GM23338 (cell line): Measurements from ENCODE around the gene LAMC3. TPM values are rescaled to one million over a fixed set of nuclear protein-coding genes. Genes with fewer than 3 reads are reported as not detected.

Experiments
- ATAC-seq: fragments of 200-7000 bp; cut with Tn5 transposase; 3 replicates; pipeline ENCODE4 v1.9.1; 2020
- DNase-seq: peaks from one replicate; pipeline ENCODE4 v3.0.0-alpha.2; 2015; ENCODE audit warnings: low spot score
- H2AFZ ChIP-seq: fragments of 200-600 bp; sonication (generic); 2 replicates; pipeline ENCODE4 v1.8.0; 2016; ENCODE audit warnings: antibody characterized with exemption, mild to moderate bottlenecking, moderate library complexity
- H3F3A ChIP-seq: fragments of 200-600 bp; sonication (generic); replicated peaks from 2 replicates; pipeline ENCODE4 v1.8.0; 2017; ENCODE audit warnings: antibody characterized with exemption, mixed run types, low read depth
- H3K27ac ChIP-seq: fragments of 200-600 bp; sonication (generic); 2 replicates; pipeline ENCODE4 v1.6.1; 2016; ENCODE audit warnings: low read depth
- H3K27me3 ChIP-seq: fragments of 200-600 bp; sonication (generic); 2 replicates; pipeline ENCODE4 v1.8.0; 2016; ENCODE audit warnings: mild to moderate bottlenecking, mixed run types, moderate library complexity; ENCODE audit not compliant: insufficient read depth
- H3K36me3 ChIP-seq: fragments of 200-600 bp; sonication (generic); 2 replicates; pipeline ENCODE4 v1.8.0; 2016; ENCODE audit warnings: mild to moderate bottlenecking; ENCODE audit not compliant: insufficient read depth
- H3K4me1 ChIP-seq: fragments of 200-600 bp; sonication (generic); 2 replicates; pipeline ENCODE4 v1.8.0; 2016; ENCODE audit warnings: mild to moderate bottlenecking, moderate library complexity; ENCODE audit not compliant: insufficient read depth
- H3K4me2 ChIP-seq: fragments of 200-600 bp; sonication (generic); 2 replicates; pipeline ENCODE4 v1.7.1; 2017; ENCODE audit warnings: mixed run types
- H3K4me3 ChIP-seq: fragments of 200-600 bp; sonication (generic); 2 replicates; pipeline ENCODE4 v1.6.1; 2016; ENCODE audit warnings: mixed run types
- H3K79me2 ChIP-seq: fragments of 200-600 bp; sonication (generic); replicated peaks from 2 replicates; pipeline ENCODE4 v1.8.0; 2017; ENCODE audit warnings: mild to moderate bottlenecking; ENCODE audit not compliant: insufficient read depth
- H3K9me2 ChIP-seq: fragments of 200-600 bp; sonication (generic); 2 replicates; pipeline ENCODE4 v1.8.0; 2017; ENCODE audit not compliant: insufficient read depth
- H4K20me1 ChIP-seq: fragments of 200-600 bp; sonication (generic); replicated peaks from 2 replicates; pipeline ENCODE4 v1.8.0; 2017; ENCODE audit warnings: mild to moderate bottlenecking; ENCODE audit not compliant: insufficient read depth
- H3K27ac Mint-ChIP-seq: 2 replicates; pipeline ENCODE4 v1.8.0; 2020; ENCODE audit warnings: inconsistent platforms, mild to moderate bottlenecking, moderate library complexity, mixed read lengths
- H3K27me3 Mint-ChIP-seq: 3 replicates; pipeline ENCODE4 v1.8.0; 2022; ENCODE audit warnings: low read depth, mild to moderate bottlenecking, moderate library complexity, mixed read lengths, inconsistent platforms; ENCODE audit not compliant: insufficient read depth, poor library complexity
- H3K36me3 Mint-ChIP-seq: 3 replicates; pipeline ENCODE4 v1.8.0; 2021; ENCODE audit warnings: low read depth, mild to moderate bottlenecking, inconsistent platforms, moderate library complexity, mixed read lengths
- H3K4me1 Mint-ChIP-seq: 3 replicates; pipeline ENCODE4 v1.8.0; 2020; ENCODE audit warnings: mild to moderate bottlenecking, inconsistent platforms, mixed read lengths
- H3K4me3 Mint-ChIP-seq: 3 replicates; pipeline ENCODE4 v1.8.0; 2021; ENCODE audit warnings: moderate library complexity, mild to moderate bottlenecking, inconsistent platforms, mixed read lengths
- H3K9me3 Mint-ChIP-seq: 3 replicates; pipeline ENCODE4 v1.8.0; 2020; ENCODE audit warnings: moderate library complexity, mild to moderate bottlenecking, inconsistent platforms, mixed read lengths
- CREB1 ChIP-seq: fragments of 250-450 bp; sonication (Bioruptor Pico); IDR thresholded peaks from 2 replicates; pipeline ENCODE4 v1.5.0; 2020; ENCODE audit warnings: low read depth, mild to moderate bottlenecking, moderate library complexity
- EZH2 ChIP-seq: fragments of 200-600 bp; sonication (generic); IDR thresholded peaks from one replicate; pipeline ENCODE4 v1.8.0; 2017; ENCODE audit warnings: antibody characterized with exemption, mild to moderate bottlenecking, low read depth; ENCODE audit not compliant: unreplicated experiment
- EZH2phosphoT487 ChIP-seq: fragments of 200-600 bp; sonication (generic); IDR thresholded peaks from one replicate; pipeline ENCODE4 v1.8.1; 2018; ENCODE audit warnings: antibody characterized with exemption; ENCODE audit not compliant: unreplicated experiment
- JUNB ChIP-seq: IDR thresholded peaks from one replicate; pipeline ENCODE4 v1.6.1; 2016; ENCODE audit warnings: antibody characterized with exemption; ENCODE audit not compliant: unreplicated experiment
- NANOG ChIP-seq: IDR thresholded peaks from 2 replicates; pipeline ENCODE4 v1.6.1; 2016; ENCODE audit warnings: antibody characterized with exemption, borderline replicate concordance
- POLR2AphosphoS5 ChIP-seq: IDR thresholded peaks from 2 replicates; pipeline ENCODE4 v1.6.1; 2016; ENCODE audit warnings: antibody characterized with exemption, low read depth
- STAT1 ChIP-seq: IDR thresholded peaks from one replicate; pipeline ENCODE4 v1.6.1; 2016; ENCODE audit warnings: antibody characterized with exemption; ENCODE audit not compliant: unreplicated experiment
- ZNF114 ChIP-seq: fragments of 250-450 bp; sonication (Bioruptor Pico); IDR thresholded peaks from 2 replicates; pipeline ENCODE4 v1.5.0; 2020; ENCODE audit warnings: mild to moderate bottlenecking, moderate library complexity
- ZNF331 ChIP-seq: fragments of 250-450 bp; sonication (Bioruptor Pico); IDR thresholded peaks from 2 replicates; pipeline ENCODE4 v1.5.0; 2020; ENCODE audit warnings: low read depth, mild to moderate bottlenecking, moderate library complexity
- polyA plus RNA-seq: library from polyadenylated mRNA; unstranded; fragments of >200 nt; fragmentation: Nextera tagmentation; extraction: Ambion mirVana; gene quantifications from 2 replicates; pipeline ENCODE4 v1.2.1, GENCODE V29; 2016
- total RNA-seq: library from RNA; depleted of rRNA; stranded (reverse); fragments of >200 nt; shearing (Covaris generic); gene quantifications from 2 replicates; pipeline ENCODE4 v1.2.3, GENCODE V29; 2014
- TF ChIP-seq, protein P1 (sequence below): IDR thresholded peaks from one replicate; pipeline ENCODE4 v1.6.1; 2018; ENCODE audit warnings: antibody characterized with exemption; ENCODE audit not compliant: unreplicated experiment

Gene LAMC3
- total and polyA plus RNA-seq, 2 experiments from 2014 or later: 9.0 to 27.4 TPM

DNA sequence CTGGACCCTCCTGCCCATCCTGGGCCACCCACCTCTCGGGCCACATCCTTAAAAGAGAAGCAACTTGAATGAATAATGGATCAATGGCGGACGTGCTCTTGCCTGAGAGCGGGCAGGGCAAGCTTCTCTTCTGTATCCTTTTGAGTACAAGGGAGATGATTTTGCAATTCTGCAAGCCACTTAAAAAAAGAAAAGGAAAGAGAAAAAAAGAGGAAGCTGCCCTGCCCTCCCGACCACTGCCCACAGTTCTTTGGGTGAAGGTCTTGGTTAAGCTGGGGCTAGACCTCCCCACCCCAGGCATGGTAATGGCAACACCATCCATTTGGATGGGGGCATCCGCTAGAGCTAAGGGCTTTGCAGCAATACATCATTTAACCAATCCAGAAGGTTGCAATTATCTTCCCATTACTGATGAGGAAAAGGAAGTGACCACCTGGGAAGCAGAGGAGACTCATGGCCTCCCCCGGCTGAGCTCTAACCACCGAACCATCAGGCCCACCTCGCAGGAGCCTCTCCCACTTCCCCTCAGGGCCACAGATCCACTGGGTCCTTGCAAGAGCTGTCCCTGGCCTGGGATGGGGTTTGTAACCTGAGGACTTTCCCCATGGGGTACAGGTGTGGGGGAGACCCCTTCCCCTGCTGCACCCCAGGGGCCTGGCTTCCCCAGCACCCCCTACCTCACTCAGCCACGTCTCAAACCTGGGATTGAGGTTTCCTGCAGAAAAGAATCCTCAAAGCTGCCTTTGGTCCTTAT is 27.8 kb upstream of the LAMC3 start (continued):
- TF ChIP-seq, protein P1, sequence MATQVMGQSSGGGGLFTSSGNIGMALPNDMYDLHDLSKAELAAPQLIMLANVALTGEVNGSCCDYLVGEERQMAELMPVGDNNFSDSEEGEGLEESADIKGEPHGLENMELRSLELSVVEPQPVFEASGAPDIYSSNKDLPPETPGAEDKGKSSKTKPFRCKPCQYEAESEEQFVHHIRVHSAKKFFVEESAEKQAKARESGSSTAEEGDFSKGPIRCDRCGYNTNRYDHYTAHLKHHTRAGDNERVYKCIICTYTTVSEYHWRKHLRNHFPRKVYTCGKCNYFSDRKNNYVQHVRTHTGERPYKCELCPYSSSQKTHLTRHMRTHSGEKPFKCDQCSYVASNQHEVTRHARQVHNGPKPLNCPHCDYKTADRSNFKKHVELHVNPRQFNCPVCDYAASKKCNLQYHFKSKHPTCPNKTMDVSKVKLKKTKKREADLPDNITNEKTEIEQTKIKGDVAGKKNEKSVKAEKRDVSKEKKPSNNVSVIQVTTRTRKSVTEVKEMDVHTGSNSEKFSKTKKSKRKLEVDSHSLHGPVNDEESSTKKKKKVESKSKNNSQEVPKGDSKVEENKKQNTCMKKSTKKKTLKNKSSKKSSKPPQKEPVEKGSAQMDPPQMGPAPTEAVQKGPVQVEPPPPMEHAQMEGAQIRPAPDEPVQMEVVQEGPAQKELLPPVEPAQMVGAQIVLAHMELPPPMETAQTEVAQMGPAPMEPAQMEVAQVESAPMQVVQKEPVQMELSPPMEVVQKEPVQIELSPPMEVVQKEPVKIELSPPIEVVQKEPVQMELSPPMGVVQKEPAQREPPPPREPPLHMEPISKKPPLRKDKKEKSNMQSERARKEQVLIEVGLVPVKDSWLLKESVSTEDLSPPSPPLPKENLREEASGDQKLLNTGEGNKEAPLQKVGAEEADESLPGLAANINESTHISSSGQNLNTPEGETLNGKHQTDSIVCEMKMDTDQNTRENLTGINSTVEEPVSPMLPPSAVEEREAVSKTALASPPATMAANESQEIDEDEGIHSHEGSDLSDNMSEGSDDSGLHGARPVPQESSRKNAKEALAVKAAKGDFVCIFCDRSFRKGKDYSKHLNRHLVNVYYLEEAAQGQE: no peak
- TF ChIP-seq JUNB (no peak), EZH2phosphoT487 (no peak), STAT1 (no peak), ZNF331 (CRISPR knock-in tag) (no peak), CREB1 (CRISPR knock-in tag) (no peak), NANOG (no peak), EZH2 (no peak)

DNA sequence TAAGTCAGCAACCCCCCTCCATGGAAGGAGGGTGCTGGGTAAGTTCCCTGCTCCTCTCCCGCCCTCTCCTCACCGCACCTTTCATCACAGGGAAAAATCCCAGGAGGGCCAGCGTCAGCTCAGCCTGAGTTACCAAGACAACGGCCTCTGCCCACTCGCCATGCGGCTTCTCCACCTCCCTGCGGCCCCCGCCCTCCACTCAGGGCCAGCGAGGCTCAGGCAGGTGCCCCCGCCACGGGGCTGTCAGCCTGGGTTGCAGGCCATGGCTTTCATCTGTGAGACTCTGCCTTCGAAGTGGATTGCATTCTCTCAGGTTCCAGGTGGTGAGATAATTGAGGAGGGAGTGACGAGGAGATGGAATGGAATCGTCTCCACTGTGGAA is 27.2 kb upstream of the LAMC3 start:
- no peak overlapping the region for H3K27ac ChIP-seq
- no peak for ATAC-seq
- H3K9me3 Mint-ChIP-seq: no peaks in the 10 kb centered on the region

More for the DNA sequence above, 27.2 kb upstream of the LAMC3 start:
- Mint-ChIP-seq H3K27ac (no peak overlapping the region), H3K36me3 (no peaks in the 10 kb centered on the region), H3K4me3 (no peak overlapping the region), H3K4me1 (peaks cover 7% of the 10 kb centered on the region; the same call in 2 of the 3 replicates), H3K27me3 (peaks cover 8% of the 10 kb centered on the region)
- no peaks in the 10 kb centered on the region for H4K20me1 ChIP-seq
- H3K36me3 ChIP-seq: no peaks in the 10 kb centered on the region
- TF ChIP-seq EZH2: no peak
- TF ChIP-seq POLR2AphosphoS5: no peak
- no peak for TF ChIP-seq EZH2phosphoT487
- no peak for TF ChIP-seq ZNF114 (CRISPR knock-in tag)
- TF ChIP-seq ZNF331 (CRISPR knock-in tag): no peak
- no peak for TF ChIP-seq CREB1 (CRISPR knock-in tag)
- no peaks in the 10 kb centered on the region for H3K79me2 ChIP-seq
- H2AFZ ChIP-seq: peak overlapping the region; percentile 52; the same call in 1 of the 2 replicates
- H3K4me3 ChIP-seq: no peak overlapping the region
- H3K4me1 ChIP-seq: no peaks in the 10 kb centered on the region
- DNase-seq: no peak
- H3F3A ChIP-seq: no peaks in the 10 kb centered on the region
- no peaks in the 10 kb centered on the region for H3K9me2 ChIP-seq
- no peak overlapping the region for H3K4me2 ChIP-seq
- H3K27me3 ChIP-seq: no peaks in the 10 kb centered on the region
